ENCODE data around the gene PSME1. TPM values are rescaled to one million over a fixed set of nuclear protein-coding genes. Genes with fewer than 3 reads are reported as not detected.

PSME1 gene
- total RNA-seq, 1 donor from 2014 or later: 65.0 TPM

- FAIRE-seq: no peak
- DNase-seq (ENCODE audit: low read depth): no peak
- no peak for TF ChIP-seq CTCF (IDR thresholded peaks at IDR 0.05; ENCODE audit: insufficient read depth, low read length, severe bottlenecking)
- Histone ChIP-seq H3K4me3 (ENCODE audit: low read depth, low read length) (no peak overlapping the region), H3K27me3 (ENCODE audit: control insufficient read depth, insufficient read depth, low read length) (no peaks in the 10 kb centered on the region), H3K36me3 (ENCODE audit: control insufficient read depth, insufficient read depth, low read length) (peaks cover 49% of the 10 kb centered on the region)
These were observed 23.9 kb downstream of the PSME1 start for GRCh38 chr14:24159777-24160498.

- H3K4me3 ChIP-seq (ENCODE audit: low read depth, low read length): no peak overlapping the region
- no peak for FAIRE-seq
- DNase-seq (ENCODE audit: low read depth): no peak
- no peak for TF ChIP-seq CTCF (IDR thresholded peaks at IDR 0.05; ENCODE audit: insufficient read depth, low read length, severe bottlenecking)
- no peaks in the 10 kb centered on the region for H3K27me3 ChIP-seq (ENCODE audit: control insufficient read depth, insufficient read depth, low read length)
- peaks cover 48% of the 10 kb centered on the region for H3K36me3 ChIP-seq (ENCODE audit: control insufficient read depth, insufficient read depth, low read length)
These were observed 24.5 kb downstream of the PSME1 start for GRCh38 chr14:24160499-24160849.

- Histone ChIP-seq H3K4me3 (ENCODE audit: low read depth, low read length) (peak within 1 kb of the TSS; percentile 73), H3K27me3 (ENCODE audit: control insufficient read depth, insufficient read depth, low read length) (no peaks in the 10 kb centered on the region), H3K36me3 (ENCODE audit: control insufficient read depth, insufficient read depth, low read length) (peaks cover 47% of the 10 kb centered on the region)
- TF ChIP-seq CTCF (IDR thresholded peaks at IDR 0.05; ENCODE audit: insufficient read depth, low read length, severe bottlenecking): peak; percentile 96
- FAIRE-seq (no peak), DNase-seq (ENCODE audit: low read depth) (peak; percentile 86)
These were observed 25.1 kb downstream of the PSME1 start, which contains the start of gene IRF9 for GRCh38 chr14:24160850-24161804. IRF9 (plus strand) TSS chr14:24161265; CDS start chr14:24162145, 880 bp downstream.

- Histone ChIP-seq H3K4me3 (ENCODE audit: low read depth, low read length) (peak overlapping the region; percentile 73), H3K36me3 (ENCODE audit: control insufficient read depth, insufficient read depth, low read length) (peaks cover 46% of the 10 kb centered on the region), H3K27me3 (ENCODE audit: control insufficient read depth, insufficient read depth, low read length) (no peaks in the 10 kb centered on the region)
- DNase-seq (ENCODE audit: low read depth) (no peak), FAIRE-seq (no peak)
- TF ChIP-seq CTCF (IDR thresholded peaks at IDR 0.05; ENCODE audit: insufficient read depth, low read length, severe bottlenecking): no peak
These were observed 26.1 kb downstream of the PSME1 start for GRCh38 chr14:24162093-24162492.

- H3K4me3 ChIP-seq (ENCODE audit: low read depth, low read length): no peak overlapping the region
- FAIRE-seq: no peak
- H3K36me3 ChIP-seq (ENCODE audit: control insufficient read depth, insufficient read depth, low read length): peaks cover 35% of the 10 kb centered on the region
- no peak for DNase-seq (ENCODE audit: low read depth)
- no peak for TF ChIP-seq CTCF (IDR thresholded peaks at IDR 0.05; ENCODE audit: insufficient read depth, low read length, severe bottlenecking)
- no peaks in the 10 kb centered on the region for H3K27me3 ChIP-seq (ENCODE audit: control insufficient read depth, insufficient read depth, low read length)
These were observed 28.6 kb downstream of the PSME1 start for GRCh38 chr14:24164518-24164991.
